MCF 10A (cell line): ENCODE results near the gene AKAP8L. TPM values are rescaled to one million over a fixed set of nuclear protein-coding genes. Genes with fewer than 3 reads are reported as not detected.
A peak's percentile ranks its signal among the peaks of the same experiment; 100 is the strongest.
"Not testable (repeated sequence)": the region's sequence is repeated elsewhere in the genome, so short reads cannot be mapped to it uniquely, and the experiment has no call there.

ENCODE experiments used
- BruUV-seq: library from RNA; stranded (reverse); fragments of 400-500 nt; replicated peaks from 2 replicates; lab custom pipeline; 2021; lab: Mats Ljungman, UMichigan
- CTCF ChIA-PET: fragments of 300-600 bp; sonication (Branson Sonifier 250); formaldehyde crosslinking; extraction: SDS; loops from one replicate; lab custom pipeline; 2021; ENCODE audit warnings: antibody characterized with exemption, inconsistent platforms; lab: Yijun Ruan, JAX
- POLR2A ChIA-PET: fragments of 300-600, 350-650 bp; sonication (Branson Sonifier 250); formaldehyde crosslinking; extraction: SDS; loops from one replicate; lab custom pipeline; 2020; ENCODE audit warnings: antibody characterized with exemption, inconsistent platforms; lab: Yijun Ruan, JAX
- DNase-seq: peaks from one replicate; pipeline ENCODE4 v3.0.0-alpha.2; 2018; ENCODE audit not compliant: unreplicated experiment
- H3K27ac Mint-ChIP-seq: one replicate; pipeline ENCODE4 v1.8.0; 2022; ENCODE audit warnings: mild to moderate bottlenecking, low read depth, mixed read lengths; ENCODE audit not compliant: unreplicated experiment
- H3K27me3 Mint-ChIP-seq: one replicate; pipeline ENCODE4 v1.8.0; 2022; ENCODE audit warnings: mixed read lengths; ENCODE audit not compliant: insufficient read depth, unreplicated experiment
- H3K36me3 Mint-ChIP-seq: one replicate; pipeline ENCODE4 v1.8.0; 2022; ENCODE audit warnings: mild to moderate bottlenecking, moderate library complexity, mixed read lengths; ENCODE audit not compliant: insufficient read depth, unreplicated experiment
- H3K4me1 Mint-ChIP-seq: one replicate; pipeline ENCODE4 v1.8.0; 2022; ENCODE audit warnings: mixed read lengths; ENCODE audit not compliant: insufficient read depth, unreplicated experiment
- H3K4me3 Mint-ChIP-seq: one replicate; pipeline ENCODE4 v1.8.0; 2022; ENCODE audit warnings: mild to moderate bottlenecking, moderate library complexity, mixed read lengths; ENCODE audit not compliant: unreplicated experiment
- H3K9me3 Mint-ChIP-seq: one replicate; pipeline ENCODE4 v1.8.0; 2022; ENCODE audit warnings: mixed read lengths; ENCODE audit not compliant: unreplicated experiment
- CTCF ChIP-seq: fragments of 200-600 bp; IDR thresholded peaks from one replicate; pipeline ENCODE4 v1.8.0; 2022; ENCODE audit warnings: antibody characterized with exemption, mild to moderate bottlenecking; ENCODE audit not compliant: unreplicated experiment
- intact Hi-C: fragments of 100-400 bp; cut with micrococcal nuclease; formaldehyde crosslinking; loops from 2 replicates; pipeline ENCODE4 v1.14.1; 2022
- total RNA-seq: library from RNA; stranded (reverse); gene quantifications from 2 replicates; pipeline ENCODE4 v1.2.3, GENCODE V29; 2022

Gene AKAP8L
- total RNA-seq, 1 experiment from 2014 or later, result 84.7 TPM

GRCh38 chr19:15367439-15367838 is 51.3 kb downstream of the AKAP8L start:
- CTCF ChIA-PET, result interaction anchor here (0.6 to 0.7 kb wide), 2 partner anchors 65 to 103 kb away, joined by 3 read pairs; no protein-coding TSS in a partner anchor
- H3K4me3 Mint-ChIP-seq, result no peak overlapping the region

GRCh38 chr19:15365264-15365663 is 53.5 kb downstream of the AKAP8L start:
- Mint-ChIP-seq H3K4me1 (no peaks in the 10 kb centered on the region), H3K27me3 (no peaks in the 10 kb centered on the region), H3K9me3 (no peaks in the 10 kb centered on the region), H3K4me3 (no peak overlapping the region), H3K27ac (no peak overlapping the region), H3K36me3 (peaks cover 86% of the 10 kb centered on the region)
- intact Hi-C loops, result no loop called here
- ChIA-PET CTCF (interaction anchor here (1.0 kb wide), 1 partner anchor 188 kb away, joined by 3 read pairs; no protein-coding TSS in a partner anchor), POLR2A (interaction anchor here (0.9 to 1.1 kb wide), 2 partner anchors 14 to 114 kb away, joined by 3 read pairs; partner anchors contain the start of gene AKAP8)
- no peak for TF ChIP-seq CTCF
- no TSS peak for BruUV-seq
- no peak for DNase-seq

More at GRCh38 chr19:15367439-15367838, 51.3 kb downstream of the AKAP8L start:
- DNase-seq, result no peak
- Mint-ChIP-seq H3K36me3 (peaks cover 88% of the 10 kb centered on the region), H3K27me3 (no peaks in the 10 kb centered on the region), H3K9me3 (no peaks in the 10 kb centered on the region), H3K4me1 (no peaks in the 10 kb centered on the region), H3K27ac (peak overlapping the region; percentile 19)
- no peak for TF ChIP-seq CTCF
- no TSS peak for BruUV-seq
- intact Hi-C loops, result no loop called here
- POLR2A ChIA-PET, result interaction anchor here (0.6 to 0.7 kb wide), 2 partner anchors 12 to 201 kb away, joined by 3 to 4 read pairs; no protein-coding TSS in a partner anchor

- H3K9me3 Mint-ChIP-seq, BruUV-seq, DNase-seq, CTCF ChIA-PET, intact Hi-C loops, H3K4me1 Mint-ChIP-seq, H3K27ac Mint-ChIP-seq, H3K27me3 Mint-ChIP-seq, H3K4me3 Mint-ChIP-seq: not testable (repeated sequence)
- POLR2A ChIA-PET, result interaction anchor here (0.7 kb wide), 1 partner anchor 544 kb away, joined by 3 read pairs; no protein-coding TSS in a partner anchor
- H3K36me3 Mint-ChIP-seq, result peaks cover 87% of the 10 kb centered on the region
These were observed 55.0 kb downstream of the AKAP8L start for GRCh38 chr19:15363791-15364190.

GRCh38 chr19:15363048-15363447 is 55.7 kb downstream of the AKAP8L start:
- DNase-seq, POLR2A ChIA-PET, BruUV-seq, intact Hi-C loops, H3K9me3 Mint-ChIP-seq, H3K4me1 Mint-ChIP-seq, H3K27me3 Mint-ChIP-seq, H3K4me3 Mint-ChIP-seq, CTCF ChIA-PET, H3K27ac Mint-ChIP-seq: not testable (repeated sequence)
- H3K36me3 Mint-ChIP-seq, result peaks cover 87% of the 10 kb centered on the region

GRCh38 chr19:15360015-15360414 is 58.8 kb downstream of the AKAP8L start:
- POLR2A ChIA-PET, result interaction anchor here (0.9 to 1.6 kb wide), 3 partner anchors 9 to 27 kb away, joined by 3 to 4 read pairs (median 3); partner anchors contain the start of gene BRD4
- H3K36me3 Mint-ChIP-seq, result peaks cover 88% of the 10 kb centered on the region
- H3K4me3 Mint-ChIP-seq, DNase-seq, CTCF ChIA-PET, H3K4me1 Mint-ChIP-seq, H3K27ac Mint-ChIP-seq, H3K27me3 Mint-ChIP-seq, BruUV-seq, H3K9me3 Mint-ChIP-seq, intact Hi-C loops: not testable (repeated sequence)
